Sigmoid colon (tissue), 4 donors: ENCODE measurements around the gene TGFBI.

Source experiments
- POLR2A ChIP-seq, 2 donors: fragments of 450-650 bp; IDR thresholded peaks; one replicate each; pipeline ENCODE4 v1.6.1; 2016; ENCODE audit warnings: antibody characterized with exemption in 2 of 2, mild to moderate bottlenecking in 2 of 2, moderate library complexity in 2 of 2
- POLR2AphosphoS5 ChIP-seq, 4 donors: sonication (generic); formaldehyde crosslinking; IDR thresholded peaks; one replicate each; pipeline ENCODE4 v1.6.1; 2017; ENCODE audit warnings: antibody characterized with exemption in 4 of 4
- TF ChIP-seq, protein P1 (sequence below), 4 experiments: fragments of 450-650 bp in 3 of 4; fragments of 200-600 bp in 1 of 4; IDR thresholded peaks; one replicate each; pipeline ENCODE4 v1.5.1; 2016 to 2019; ENCODE audit warnings: antibody characterized with exemption in 4 of 4, mild to moderate bottlenecking in 3 of 4, moderate library complexity in 2 of 4

DNA sequence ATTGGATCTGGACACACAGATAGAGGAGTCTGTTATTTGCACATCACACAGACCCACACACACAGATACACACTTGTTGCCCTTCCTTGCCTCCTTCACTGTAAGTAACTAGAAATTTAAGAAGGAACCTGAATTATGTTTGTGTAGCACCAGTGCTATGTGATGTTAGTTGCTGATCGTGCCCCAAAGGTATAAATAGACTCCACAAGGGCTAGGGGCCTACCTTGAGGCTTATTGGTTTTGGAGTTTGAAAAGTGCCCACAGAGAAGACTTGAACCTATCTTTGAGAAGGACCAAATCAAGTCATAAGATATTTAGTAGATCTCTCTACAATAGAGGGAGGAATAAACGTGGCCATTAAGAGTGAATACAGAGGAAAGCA, 8.8 kb upstream of the TGFBI start:
- TF ChIP-seq, protein P1, sequence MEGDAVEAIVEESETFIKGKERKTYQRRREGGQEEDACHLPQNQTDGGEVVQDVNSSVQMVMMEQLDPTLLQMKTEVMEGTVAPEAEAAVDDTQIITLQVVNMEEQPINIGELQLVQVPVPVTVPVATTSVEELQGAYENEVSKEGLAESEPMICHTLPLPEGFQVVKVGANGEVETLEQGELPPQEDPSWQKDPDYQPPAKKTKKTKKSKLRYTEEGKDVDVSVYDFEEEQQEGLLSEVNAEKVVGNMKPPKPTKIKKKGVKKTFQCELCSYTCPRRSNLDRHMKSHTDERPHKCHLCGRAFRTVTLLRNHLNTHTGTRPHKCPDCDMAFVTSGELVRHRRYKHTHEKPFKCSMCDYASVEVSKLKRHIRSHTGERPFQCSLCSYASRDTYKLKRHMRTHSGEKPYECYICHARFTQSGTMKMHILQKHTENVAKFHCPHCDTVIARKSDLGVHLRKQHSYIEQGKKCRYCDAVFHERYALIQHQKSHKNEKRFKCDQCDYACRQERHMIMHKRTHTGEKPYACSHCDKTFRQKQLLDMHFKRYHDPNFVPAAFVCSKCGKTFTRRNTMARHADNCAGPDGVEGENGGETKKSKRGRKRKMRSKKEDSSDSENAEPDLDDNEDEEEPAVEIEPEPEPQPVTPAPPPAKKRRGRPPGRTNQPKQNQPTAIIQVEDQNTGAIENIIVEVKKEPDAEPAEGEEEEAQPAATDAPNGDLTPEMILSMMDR (IDR thresholded peaks at IDR 0.05): no peak
- TF ChIP-seq POLR2AphosphoS5 (IDR thresholded peaks at IDR 0.05) (no peak), POLR2A (IDR thresholded peaks at IDR 0.05) (no peak)
